Activated CD4-positive, alpha-beta memory T cell treated with anti-CD3 and anti-CD28 coated beads, Interleukin-2, amount 10 ng/mL, durations not matched to agents 7 days and 5 days (primary cell): Measurements from ENCODE around the gene MBTPS2. TPM values are rescaled to one million over a fixed set of nuclear protein-coding genes. Genes with fewer than 3 reads are reported as not detected.
A peak's percentile ranks its signal among the peaks of the same experiment; 100 is the strongest.

ENCODE experiments used
- CTCF ChIA-PET: fragments of 350-600 bp; sonication (Branson Sonifier 250); formaldehyde crosslinking; loops from one replicate; lab custom pipeline; 2021; ENCODE audit warnings: antibody characterized with exemption, inconsistent platforms; lab: Charles Lee
- POLR2A ChIA-PET: fragments of 350-600 bp; sonication (Branson Sonifier 250); formaldehyde crosslinking; loops from one replicate; lab custom pipeline; 2021; ENCODE audit warnings: antibody characterized with exemption; lab: Charles Lee
- DNase-seq: peaks from one replicate; pipeline ENCODE4 v3.0.0-alpha.2; 2020
- H3K27ac Mint-ChIP-seq: one replicate; pipeline ENCODE4 v1.8.0; 2021; ENCODE audit warnings: mild to moderate bottlenecking, mixed read lengths
- H3K27me3 Mint-ChIP-seq: one replicate; pipeline ENCODE4 v1.8.0; 2021; ENCODE audit warnings: mixed read lengths
- H3K36me3 Mint-ChIP-seq: one replicate; pipeline ENCODE4 v1.8.0; 2021; ENCODE audit warnings: low read depth, mixed read lengths
- H3K4me1 Mint-ChIP-seq: one replicate; pipeline ENCODE4 v1.8.0; 2021; ENCODE audit warnings: mixed read lengths
- H3K4me3 Mint-ChIP-seq: one replicate; pipeline ENCODE4 v1.8.0; 2021; ENCODE audit warnings: mild to moderate bottlenecking, mixed read lengths
- H3K9me3 Mint-ChIP-seq: one replicate; pipeline ENCODE4 v1.8.0; 2021; ENCODE audit warnings: mixed read lengths
- total RNA-seq, 2 experiments: library from RNA; stranded (reverse); gene quantifications; one replicate each; pipeline ENCODE4 v1.2.3, GENCODE V29; 2021

The MBTPS2 gene
- total RNA-seq, 2 experiments from 2014 or later = 8.5 to 9.1 TPM

GRCh38 chrX:21831496-21831895 lies 7.9 kb upstream of the MBTPS2 start:
- Mint-ChIP-seq H3K27ac (no peak overlapping the region), H3K27me3 (peaks cover 4% of the 10 kb centered on the region)
- CTCF ChIA-PET = no interaction called here

GRCh38 chrX:21837056-21837455 lies 2.4 kb upstream of the MBTPS2 start:
- no peak overlapping the region for H3K4me3 Mint-ChIP-seq
- POLR2A ChIA-PET = no interaction called here
- no peaks in the 10 kb centered on the region for H3K36me3 Mint-ChIP-seq
- no peak overlapping the region for H3K27ac Mint-ChIP-seq
- DNase-seq = no peak
- CTCF ChIA-PET = no interaction called here
- H3K9me3 Mint-ChIP-seq = no peaks in the 10 kb centered on the region
- H3K27me3 Mint-ChIP-seq = peaks cover 4% of the 10 kb centered on the region
- peaks cover 11% of the 10 kb centered on the region for H3K4me1 Mint-ChIP-seq

More at GRCh38 chrX:21831496-21831895, 7.9 kb upstream of the MBTPS2 start:
- Mint-ChIP-seq H3K9me3 (no peaks in the 10 kb centered on the region), H3K4me3 (no peak overlapping the region), H3K36me3 (no peaks in the 10 kb centered on the region), H3K4me1 (no peaks in the 10 kb centered on the region)
- POLR2A ChIA-PET = no interaction called here
- DNase-seq = no peak

DNA sequence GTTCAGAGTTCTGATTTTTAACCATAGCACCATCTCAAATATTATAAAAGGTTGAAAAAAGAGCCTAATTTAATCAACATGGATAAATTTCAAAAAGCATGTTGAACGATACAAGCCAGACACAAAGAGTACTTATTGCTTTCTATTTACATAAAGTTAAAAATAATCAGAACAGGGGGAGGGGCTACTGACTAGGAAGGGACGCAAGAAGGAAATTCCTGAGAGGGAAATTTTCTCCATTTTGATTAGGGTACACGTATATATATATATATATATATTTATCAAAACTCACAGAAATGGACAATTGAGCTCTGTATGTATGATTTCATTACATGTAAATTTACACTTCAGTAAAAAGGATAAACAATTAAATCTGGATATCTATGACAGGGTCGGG lies 482 bp upstream of the MBTPS2 start:
- Mint-ChIP-seq H3K27me3 (peaks cover 2% of the 10 kb centered on the region), H3K4me3 (peak overlapping the region; percentile 76), H3K36me3 (peaks cover 6% of the 10 kb centered on the region), H3K4me1 (peaks cover 11% of the 10 kb centered on the region), H3K9me3 (no peaks in the 10 kb centered on the region), H3K27ac (peak overlapping the region; percentile 84)
- CTCF ChIA-PET = interaction anchor here (1.2 to 3.0 kb wide), 3 partner anchors 103 to 146 kb away, joined by 3 to 25 read pairs (median 7); no protein-coding TSS in a partner anchor
- POLR2A ChIA-PET = interaction anchor here (1.4 to 1.9 kb wide), 3 partner anchors 12 to 134 kb away, joined by 3 to 8 read pairs (median 4); partner anchors contain the start of gene SMS
- no peak for DNase-seq

DNA sequence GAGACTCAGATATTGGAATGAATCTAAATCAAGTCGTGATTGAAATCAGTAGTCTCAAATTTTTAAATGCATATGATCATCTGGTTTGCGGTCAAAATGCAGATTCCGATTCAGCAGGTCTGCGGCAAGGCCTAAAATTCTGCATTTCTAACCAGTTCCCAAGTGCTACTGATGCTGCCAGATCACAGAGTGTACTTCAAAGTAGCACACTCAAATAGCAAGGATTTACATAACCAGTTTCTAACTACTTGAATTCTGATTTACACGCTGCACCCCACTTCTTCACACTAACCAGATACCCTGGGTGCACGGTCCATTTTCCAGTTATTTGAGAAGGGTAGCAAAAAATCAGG lies 752 bp downstream of the MBTPS2 start:
- H3K27ac Mint-ChIP-seq = peak overlapping the region; percentile 75
- CTCF ChIA-PET = interaction anchor here (3.0 kb wide), 1 partner anchor 133 kb away, joined by 25 read pairs; no protein-coding TSS in a partner anchor
- POLR2A ChIA-PET = interaction anchor here (0.9 to 1.8 kb wide), 3 partner anchors 16 to 132 kb away, joined by 3 to 8 read pairs (median 3); partner anchors contain the start of genes SMS and YY2

GRCh38 chrX:21843179-21843578 lies 3.8 kb downstream of the MBTPS2 start:
- no peaks in the 10 kb centered on the region for H3K9me3 Mint-ChIP-seq
- CTCF ChIA-PET = no interaction called here

More for the DNA sequence above, 752 bp downstream of the MBTPS2 start:
- peak; percentile 19 for DNase-seq
- H3K4me1 Mint-ChIP-seq = peaks cover 11% of the 10 kb centered on the region
- H3K4me3 Mint-ChIP-seq = peak overlapping the region; percentile 76
- H3K27me3 Mint-ChIP-seq = peaks cover 2% of the 10 kb centered on the region
- H3K36me3 Mint-ChIP-seq = peaks cover 8% of the 10 kb centered on the region
- H3K9me3 Mint-ChIP-seq = no peaks in the 10 kb centered on the region

GRCh38 chrX:21845096-21845495 lies 5.7 kb downstream of the MBTPS2 start:
- POLR2A ChIA-PET = no interaction called here
- Mint-ChIP-seq H3K4me1 (peaks cover 8% of the 10 kb centered on the region), H3K27me3 (no peaks in the 10 kb centered on the region), H3K9me3 (no peaks in the 10 kb centered on the region), H3K4me3 (no peak overlapping the region), H3K27ac (no peak overlapping the region), H3K36me3 (peaks cover 16% of the 10 kb centered on the region)
- DNase-seq = no peak
- CTCF ChIA-PET = no interaction called here

More at GRCh38 chrX:21843179-21843578, 3.8 kb downstream of the MBTPS2 start:
- Mint-ChIP-seq H3K36me3 (peaks cover 16% of the 10 kb centered on the region), H3K4me1 (peaks cover 11% of the 10 kb centered on the region), H3K27ac (no peak overlapping the region), H3K27me3 (no peaks in the 10 kb centered on the region), H3K4me3 (no peak overlapping the region)
- no peak for DNase-seq
- POLR2A ChIA-PET = no interaction called here

DNA sequence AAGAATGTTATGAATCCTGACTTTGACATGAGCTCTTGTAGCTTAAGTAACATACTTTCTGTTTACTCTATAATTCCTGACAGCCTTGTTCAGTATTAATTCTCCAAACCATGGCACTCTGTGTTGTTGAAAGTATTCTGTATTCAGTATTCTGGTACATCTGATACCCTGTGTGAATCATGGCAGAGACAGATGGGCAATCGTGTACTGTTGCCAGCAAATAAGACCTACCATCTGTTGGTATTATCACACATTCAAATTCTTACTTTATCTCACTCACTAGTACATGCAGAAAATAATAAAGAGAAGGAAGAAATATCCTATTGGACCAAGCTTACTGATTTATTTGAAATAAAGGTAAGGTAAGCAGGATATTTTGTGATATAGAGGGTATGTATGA lies 7.9 kb downstream of the MBTPS2 start:
- no peaks in the 10 kb centered on the region for H3K4me1 Mint-ChIP-seq
- no peaks in the 10 kb centered on the region for H3K27me3 Mint-ChIP-seq
- peaks cover 16% of the 10 kb centered on the region for H3K36me3 Mint-ChIP-seq
- no peaks in the 10 kb centered on the region for H3K9me3 Mint-ChIP-seq
- CTCF ChIA-PET = no interaction called here
- DNase-seq = no peak
- no peak overlapping the region for H3K27ac Mint-ChIP-seq
- POLR2A ChIA-PET = no interaction called here
- H3K4me3 Mint-ChIP-seq = no peak overlapping the region

- ChIA-PET POLR2A (no interaction called here), CTCF (no interaction called here)
- Mint-ChIP-seq H3K4me3 (no peak overlapping the region), H3K4me1 (no peaks in the 10 kb centered on the region), H3K27me3 (no peaks in the 10 kb centered on the region), H3K9me3 (no peaks in the 10 kb centered on the region), H3K27ac (no peak overlapping the region), H3K36me3 (peaks cover 15% of the 10 kb centered on the region)
- DNase-seq = no peak
These were observed 14.2 kb downstream of the MBTPS2 start for GRCh38 chrX:21853578-21853977.

GRCh38 chrX:21855937-21856415 lies 16.6 kb downstream of the MBTPS2 start, which contains the start of gene YY2:
YY2 (plus strand) TSS chrX:21855987; CDS start chrX:21856485, 498 bp downstream.
- Mint-ChIP-seq H3K27me3 (no peaks in the 10 kb centered on the region), H3K27ac (no peak within 1 kb of the TSS), H3K4me3 (no peak within 1 kb of the TSS), H3K4me1 (no peaks in the 10 kb centered on the region), H3K36me3 (peaks cover 15% of the 10 kb centered on the region), H3K9me3 (no peaks in the 10 kb centered on the region)
- ChIA-PET POLR2A (interaction anchor here (1.1 kb wide), 1 partner anchor 15 kb away, joined by 3 read pairs; no protein-coding TSS in a partner anchor), CTCF (no interaction called here)
- no peak for DNase-seq

DNA sequence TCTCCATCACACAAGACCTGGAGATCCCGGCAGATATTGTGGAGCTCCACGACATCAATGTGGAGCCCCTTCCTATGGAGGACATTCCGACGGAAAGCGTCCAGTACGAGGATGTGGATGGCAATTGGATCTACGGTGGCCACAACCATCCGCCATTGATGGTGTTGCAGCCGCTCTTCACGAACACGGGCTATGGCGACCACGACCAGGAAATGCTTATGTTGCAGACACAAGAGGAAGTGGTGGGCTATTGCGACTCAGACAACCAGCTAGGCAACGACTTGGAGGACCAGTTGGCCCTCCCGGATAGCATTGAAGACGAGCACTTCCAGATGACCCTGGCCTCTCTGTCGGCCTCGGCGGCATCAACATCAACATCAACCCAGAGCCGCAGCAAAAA lies 17.1 kb downstream of the MBTPS2 start:
- POLR2A ChIA-PET = interaction anchor here (1.1 kb wide), 1 partner anchor 16 kb away, joined by 3 read pairs; no protein-coding TSS in a partner anchor
- CTCF ChIA-PET = no interaction called here
- Mint-ChIP-seq H3K9me3 (no peaks in the 10 kb centered on the region), H3K27me3 (no peaks in the 10 kb centered on the region), H3K4me1 (no peaks in the 10 kb centered on the region), H3K4me3 (no peak overlapping the region), H3K36me3 (peaks cover 15% of the 10 kb centered on the region), H3K27ac (no peak overlapping the region)
- DNase-seq = no peak

- no peak overlapping the region for H3K27ac Mint-ChIP-seq
- H3K4me1 Mint-ChIP-seq = no peaks in the 10 kb centered on the region
- DNase-seq = no peak
- no peaks in the 10 kb centered on the region for H3K27me3 Mint-ChIP-seq
- ChIA-PET CTCF (no interaction called here), POLR2A (no interaction called here)
- no peak overlapping the region for H3K4me3 Mint-ChIP-seq
- H3K9me3 Mint-ChIP-seq = no peaks in the 10 kb centered on the region
- H3K36me3 Mint-ChIP-seq = peaks cover 2% of the 10 kb centered on the region
These were observed 23.8 kb downstream of the MBTPS2 start for GRCh38 chrX:21863241-21863640.

DNA sequence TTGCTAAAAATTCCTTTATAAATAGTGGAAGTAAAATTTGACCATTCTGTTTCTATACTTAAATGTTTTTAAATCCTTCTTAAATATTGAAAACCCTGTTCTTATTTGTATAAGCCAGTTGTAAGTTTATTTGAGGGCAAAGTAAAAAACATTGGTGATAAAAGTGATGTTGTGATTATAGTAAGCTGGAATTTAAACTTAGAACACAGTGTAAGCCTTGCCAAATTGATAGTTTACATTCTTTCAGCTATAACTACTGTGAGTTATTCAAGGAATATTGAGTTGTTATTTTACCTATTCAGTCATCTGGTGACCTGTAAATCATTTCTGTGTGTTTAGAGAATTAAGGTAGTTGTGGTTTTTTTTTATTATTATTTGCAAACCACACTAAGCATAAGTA lies 26.0 kb downstream of the MBTPS2 start:
- Mint-ChIP-seq H3K4me1 (no peaks in the 10 kb centered on the region), H3K27ac (no peak overlapping the region), H3K4me3 (no peak overlapping the region), H3K9me3 (no peaks in the 10 kb centered on the region), H3K36me3 (no peaks in the 10 kb centered on the region), H3K27me3 (no peaks in the 10 kb centered on the region)
- DNase-seq = no peak
- ChIA-PET POLR2A (no interaction called here), CTCF (no interaction called here)

DNA sequence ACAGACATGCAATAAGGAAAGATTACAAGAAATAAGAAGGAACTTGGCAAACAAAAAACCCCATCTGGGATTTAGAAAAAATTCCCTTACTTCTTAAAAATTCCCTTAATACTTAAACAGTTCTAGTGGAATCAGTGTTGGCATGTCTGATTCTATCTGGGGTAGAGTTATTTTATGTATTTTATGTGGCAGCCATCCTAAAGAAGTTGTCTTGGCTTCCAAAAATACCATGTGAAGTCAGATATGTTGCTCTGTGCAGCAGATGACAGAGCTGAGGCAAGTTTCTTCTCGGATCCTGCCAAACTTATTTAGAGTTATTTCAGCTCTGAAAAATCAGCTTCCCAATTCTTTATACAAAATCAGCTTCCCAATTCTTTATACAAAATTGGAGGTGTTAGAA lies 31.1 kb downstream of the MBTPS2 start:
- H3K36me3 Mint-ChIP-seq = no peaks in the 10 kb centered on the region
- POLR2A ChIA-PET = no interaction called here
- H3K4me1 Mint-ChIP-seq = no peaks in the 10 kb centered on the region
- no peaks in the 10 kb centered on the region for H3K27me3 Mint-ChIP-seq
- no peak overlapping the region for H3K4me3 Mint-ChIP-seq
- H3K9me3 Mint-ChIP-seq = no peaks in the 10 kb centered on the region
- CTCF ChIA-PET = no interaction called here
- no peak for DNase-seq
- no peak overlapping the region for H3K27ac Mint-ChIP-seq
